ENCODE measurements around the gene MMP15.
"Not testable (repeated sequence)": the region's sequence is repeated elsewhere in the genome, so short reads cannot be mapped to it uniquely, and the experiment has no call there.

Gene MMP15

GRCh38 chr16:58094026-58094425 is 68.5 kb downstream of the MMP15 start:
- no peak for DNase-seq

GRCh38 chr16:58094791-58095574 is 69.4 kb downstream of the MMP15 start:
- DNase-seq, result no peak

GRCh38 chr16:58095575-58095960 is 70.0 kb downstream of the MMP15 start:
- not testable (repeated sequence) for DNase-seq

- no peak for DNase-seq
Measured at GRCh38 chr16:58096249-58096648, 70.7 kb downstream of the MMP15 start.

Data from activated T-cell treated with anti-CD3 and anti-CD28 coated beads for 4 hours (primary cell).